Measurements from ENCODE around the gene SP2. TPM values are rescaled to one million over a fixed set of nuclear protein-coding genes. Genes with fewer than 3 reads are reported as not detected.

Gene SP2
- total and polyA plus RNA-seq, 2 of the 13 experiments (the other 11 are each of a cell fraction or from before 2014, with no cell fraction given), result 1.4 to 4.8 TPM

DNA sequence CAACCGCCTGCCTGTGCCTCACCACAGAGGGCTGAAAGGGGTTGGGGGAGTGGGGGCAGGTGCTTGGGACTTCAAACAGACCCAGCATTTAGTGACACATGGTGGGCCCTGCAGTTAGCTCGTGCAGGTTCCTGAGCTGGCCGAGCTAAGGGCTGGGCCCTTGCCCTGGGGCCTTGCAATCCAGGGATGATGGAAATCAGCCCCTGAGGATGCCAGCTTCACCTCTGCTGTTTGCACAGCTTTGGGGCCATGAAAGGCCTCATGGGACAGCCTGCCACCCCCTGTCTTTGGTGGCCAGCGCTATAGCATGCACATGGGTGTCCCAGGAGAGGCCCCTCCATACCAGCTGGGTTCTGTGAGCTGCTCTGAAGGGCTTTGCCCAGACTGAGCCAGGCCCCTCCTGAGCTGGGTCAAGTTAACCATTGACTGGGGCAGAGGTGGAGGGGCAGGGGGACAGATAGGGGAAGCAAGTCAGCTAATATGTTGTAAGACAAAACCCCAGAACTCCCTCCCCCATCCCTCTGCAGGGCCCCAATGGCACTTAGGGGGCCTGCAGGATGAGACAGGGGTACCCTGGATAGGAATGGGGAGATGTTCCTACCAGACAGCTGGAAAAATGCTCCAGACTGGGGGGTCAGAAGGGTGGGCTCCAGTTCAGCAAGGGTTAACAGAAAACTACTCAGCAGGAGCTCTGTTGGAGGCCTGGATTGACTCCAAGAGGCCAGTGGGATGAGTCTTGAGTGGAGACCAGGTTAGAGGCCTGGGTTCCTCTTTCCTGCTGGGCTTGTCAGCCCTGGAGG, 61.0 kb downstream of the SP2 start (continued):
- TF ChIP-seq HIC2 (CRISPR knock-in tag; IDR thresholded peaks at IDR 0.05; ENCODE audit: low read depth) (peak; percentile 77), ZSCAN31 (CRISPR knock-in tag; IDR thresholded peaks at IDR 0.05; ENCODE audit: low read depth) (no peak), REST (IDR thresholded peaks at IDR 0.05; ENCODE audit: borderline replicate concordance in 1 of 2, low read depth in 1 of 2, low read length in 2 of 2) (no peak), ZC3H13 (CRISPR knock-in tag; IDR thresholded peaks at IDR 0.05) (0 out of 2 replicates have a peak, but pooled peaks have one; percentile 45), FOXP4 (CRISPR knock-in tag; IDR thresholded peaks at IDR 0.05) (no peak), ZNF143 (CRISPR knock-in tag; IDR thresholded peaks at IDR 0.05) (no peak; the same call in 1 of the 2 replicates), DPF2 (CRISPR knock-in tag; IDR thresholded peaks at IDR 0.05; ENCODE audit: borderline replicate concordance, low read depth) (0 out of 2 replicates have a peak, but pooled peaks have one; percentile 46), ZNF256 (CRISPR knock-in tag; conservative IDR thresholded peaks at IDR 0.05) (no peak), ZNF773 (CRISPR knock-in tag; IDR thresholded peaks at IDR 0.05; ENCODE audit: borderline replicate concordance) (no peak), FOXO4 (CRISPR knock-in tag; conservative IDR thresholded peaks at IDR 0.05) (no peak), NKX3-1 (CRISPR knock-in tag; IDR thresholded peaks at IDR 0.05) (no peak), FOXJ3 (CRISPR knock-in tag; IDR thresholded peaks at IDR 0.05; ENCODE audit: borderline replicate concordance) (no peak), FOXA3 (CRISPR knock-in tag; IDR thresholded peaks at IDR 0.05) (no peak), ZNF841 (CRISPR knock-in tag; IDR thresholded peaks at IDR 0.05; ENCODE audit: borderline replicate concordance) (no peak), PCBP2 (optimal IDR thresholded peaks at IDR 0.05; ENCODE audit: low read depth, low read length, poor library complexity, severe bottlenecking) (no peak)
- TF ChIP-seq, protein P1, sequence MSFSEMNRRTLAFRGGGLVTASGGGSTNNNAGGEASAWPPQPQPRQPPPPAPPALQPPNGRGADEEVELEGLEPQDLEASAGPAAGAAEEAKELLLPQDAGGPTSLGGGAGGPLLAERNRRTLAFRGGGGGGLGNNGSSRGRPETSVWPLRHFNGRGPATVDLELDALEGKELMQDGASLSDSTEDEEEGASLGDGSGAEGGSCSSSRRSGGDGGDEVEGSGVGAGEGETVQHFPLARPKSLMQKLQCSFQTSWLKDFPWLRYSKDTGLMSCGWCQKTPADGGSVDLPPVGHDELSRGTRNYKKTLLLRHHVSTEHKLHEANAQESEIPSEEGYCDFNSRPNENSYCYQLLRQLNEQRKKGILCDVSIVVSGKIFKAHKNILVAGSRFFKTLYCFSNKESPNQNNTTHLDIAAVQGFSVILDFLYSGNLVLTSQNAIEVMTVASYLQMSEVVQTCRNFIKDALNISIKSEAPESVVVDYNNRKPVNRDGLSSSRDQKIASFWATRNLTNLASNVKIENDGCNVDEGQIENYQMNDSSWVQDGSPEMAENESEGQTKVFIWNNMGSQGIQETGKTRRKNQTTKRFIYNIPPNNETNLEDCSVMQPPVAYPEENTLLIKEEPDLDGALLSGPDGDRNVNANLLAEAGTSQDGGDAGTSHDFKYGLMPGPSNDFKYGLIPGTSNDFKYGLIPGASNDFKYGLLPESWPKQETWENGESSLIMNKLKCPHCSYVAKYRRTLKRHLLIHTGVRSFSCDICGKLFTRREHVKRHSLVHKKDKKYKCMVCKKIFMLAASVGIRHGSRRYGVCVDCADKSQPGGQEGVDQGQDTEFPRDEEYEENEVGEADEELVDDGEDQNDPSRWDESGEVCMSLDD (CRISPR knock-in tag; IDR thresholded peaks at IDR 0.05; ENCODE audit: borderline replicate concordance), result peak; percentile 74

Measured in HepG2 (cell line).